Fibroblast of skin of abdomen (primary cell): Measurements from ENCODE around the gene ADGRL4. TPM values are rescaled to one million over a fixed set of nuclear protein-coding genes. Genes with fewer than 3 reads are reported as not detected.
"Not testable (repeated sequence)": the region's sequence is repeated elsewhere in the genome, so short reads cannot be mapped to it uniquely, and the experiment has no call there.

Source experiments
- DNase-seq: peaks from one replicate; pipeline ENCODE4 v3.0.0-alpha.2; 2013
- polyA plus RNA-seq, 2 experiments: library from polyadenylated mRNA; unstranded; fragments of 120-200 nt; gene quantifications; one replicate each; pipeline ENCODE4 v1.2.1, GENCODE V29; 2013; ENCODE audit not compliant: insufficient read length in 2 of 2

The ADGRL4 gene
- 1.9 TPM for polyA plus RNA-seq (2013, experiment 1 of 2; ENCODE audit: insufficient read length)
- 1.9 TPM for polyA plus RNA-seq (2013, experiment 2 of 2; ENCODE audit: insufficient read length)

- peak; percentile 31 for DNase-seq
Measured at GRCh38 chr1:79006564-79006963, at the start of gene ADGRL4. ADGRL4 (minus strand) TSS chr1:79006730; CDS start chr1:79006654, 76 bp downstream.

GRCh38 chr1:79055856-79056255 lies 49.3 kb upstream of the ADGRL4 start:
- no peak for DNase-seq

GRCh38 chr1:79052829-79053449 lies 46.4 kb upstream of the ADGRL4 start:
- DNase-seq = no peak

GRCh38 chr1:79044974-79045650 lies 38.6 kb upstream of the ADGRL4 start:
- DNase-seq = no peak

GRCh38 chr1:79043506-79043905 lies 37.0 kb upstream of the ADGRL4 start:
- DNase-seq = peak; percentile 91

- DNase-seq = peak; percentile 4
Measured at GRCh38 chr1:79042539-79042938, 36.0 kb upstream of the ADGRL4 start.

GRCh38 chr1:79042117-79042516 lies 35.6 kb upstream of the ADGRL4 start:
- DNase-seq = peak; percentile 82

GRCh38 chr1:79041666-79042065 lies 35.1 kb upstream of the ADGRL4 start:
- DNase-seq = peak; percentile 34

GRCh38 chr1:79040424-79041082 lies 34.0 kb upstream of the ADGRL4 start:
- peak; percentile 2 for DNase-seq

GRCh38 chr1:79037085-79037484 lies 30.6 kb upstream of the ADGRL4 start:
- DNase-seq = no peak

GRCh38 chr1:79012500-79012899 lies 6.0 kb upstream of the ADGRL4 start:
- no peak for DNase-seq

GRCh38 chr1:79010589-79010988 lies 4.1 kb upstream of the ADGRL4 start:
- DNase-seq = no peak

GRCh38 chr1:79005945-79006344 lies 585 bp downstream of the ADGRL4 start:
- no peak for DNase-seq

GRCh38 chr1:79004916-79005315 lies 1.6 kb downstream of the ADGRL4 start:
- no peak for DNase-seq

- no peak for DNase-seq
Measured at GRCh38 chr1:78996791-78997190, 9.7 kb downstream of the ADGRL4 start.

GRCh38 chr1:78987042-78987441 lies 19.5 kb downstream of the ADGRL4 start:
- DNase-seq = no peak

- peak; percentile 4 for DNase-seq
Measured at GRCh38 chr1:78980511-78980910, 26.0 kb downstream of the ADGRL4 start.

GRCh38 chr1:78972723-78973122 lies 33.8 kb downstream of the ADGRL4 start:
- no peak for DNase-seq

- not testable (repeated sequence) for DNase-seq
Measured at GRCh38 chr1:78967091-78967490, 39.4 kb downstream of the ADGRL4 start.

GRCh38 chr1:78958711-78959110 lies 47.8 kb downstream of the ADGRL4 start:
- DNase-seq = no peak

GRCh38 chr1:78950826-78951225 lies 55.7 kb downstream of the ADGRL4 start:
- no peak for DNase-seq

- DNase-seq = no peak
Measured at GRCh38 chr1:78949227-78949626, 57.3 kb downstream of the ADGRL4 start.

- DNase-seq = no peak
Measured at GRCh38 chr1:78919150-78919549, 87.4 kb downstream of the ADGRL4 start.

GRCh38 chr1:78918157-78918556 lies 88.4 kb downstream of the ADGRL4 start:
- no peak for DNase-seq
